K562 treated with DMSO at 1 percent for 12 hours (cell line): ENCODE data around the gene VSIR. TPM values are rescaled to one million over a fixed set of nuclear protein-coding genes. Genes with fewer than 3 reads are reported as not detected.

Experiments
- total RNA-seq: library from RNA; unstranded; fragments of 300-600 nt; gene quantifications from 2 replicates; pipeline ENCODE4 v1.2.3, GENCODE V29; 2022; ENCODE audit not compliant: insufficient read depth

Gene VSIR
- 37.4 and 48.8 TPM in 2 replicates for total RNA-seq

GRCh38 chr10:71773221-71773971, at the start of gene VSIR:
Gene VSIR (minus strand): TSS chr10:71773520. CDS start chr10:71773439, 81 bp downstream.

GRCh38 chr10:71719464-71720201, 53.7 kb downstream of the VSIR start, which contains the start of gene C10orf105:
Gene C10orf105 (minus strand): TSS chr10:71719778. CDS start chr10:71716337, 3,441 bp downstream.

Other genes with a start within 250 kb of the VSIR start
- 0.12 TPM in 1 of 2 replicates, not detected in the other for gene C10orf105, start 53.7 kb downstream of the VSIR start, total RNA-seq
- gene PSAP, start 77.7 kb upstream of the VSIR start, total RNA-seq = 1,084 and 1,575 TPM in 2 replicates
- gene CHST3, start 190.9 kb upstream of the VSIR start, total RNA-seq = 0.17 and 0.39 TPM in 2 replicates